Stimulated activated CD8-positive, alpha-beta memory T cell treated with anti-CD3 and anti-CD28 coated beads, Interleukin-15, amount 100 ng/mL, for 24 hours (primary cell): ENCODE data around the gene CCDC146.
"Not testable (repeated sequence)": the region's sequence is repeated elsewhere in the genome, so short reads cannot be mapped to it uniquely, and the experiment has no call there.

Experiments used
- DNase-seq: peaks from one replicate; pipeline ENCODE4 v3.0.0-alpha.2; 2020; ENCODE audit warnings: low read depth

The CCDC146 gene

GRCh38 chr7:77327932-77328628 lies 205.7 kb downstream of the CCDC146 start:
- DNase-seq = no peak

DNA sequence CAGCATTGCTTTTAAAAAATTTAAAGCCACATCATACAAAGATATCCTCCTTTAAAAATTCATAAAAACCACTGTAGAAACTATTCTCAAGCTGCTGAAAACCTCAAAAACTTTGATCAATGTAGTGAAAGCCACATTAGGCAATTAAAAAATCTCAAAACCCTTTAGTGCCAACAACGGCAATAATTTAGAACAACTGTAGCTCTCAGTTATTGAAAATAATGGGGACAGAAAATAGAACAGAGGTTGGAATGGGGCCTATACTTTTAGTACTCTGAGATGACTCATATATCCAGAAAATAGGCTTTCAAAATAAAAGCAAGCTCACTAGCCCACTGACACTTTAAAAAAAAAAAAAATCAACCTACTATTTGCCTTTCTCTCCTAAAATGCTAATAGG lies 206.3 kb downstream of the CCDC146 start:
- DNase-seq = no peak

GRCh38 chr7:77329466-77330168 lies 207.2 kb downstream of the CCDC146 start:
- DNase-seq = no peak

- DNase-seq = no peak
These were observed 207.9 kb downstream of the CCDC146 start for GRCh38 chr7:77330169-77330882.

DNA sequence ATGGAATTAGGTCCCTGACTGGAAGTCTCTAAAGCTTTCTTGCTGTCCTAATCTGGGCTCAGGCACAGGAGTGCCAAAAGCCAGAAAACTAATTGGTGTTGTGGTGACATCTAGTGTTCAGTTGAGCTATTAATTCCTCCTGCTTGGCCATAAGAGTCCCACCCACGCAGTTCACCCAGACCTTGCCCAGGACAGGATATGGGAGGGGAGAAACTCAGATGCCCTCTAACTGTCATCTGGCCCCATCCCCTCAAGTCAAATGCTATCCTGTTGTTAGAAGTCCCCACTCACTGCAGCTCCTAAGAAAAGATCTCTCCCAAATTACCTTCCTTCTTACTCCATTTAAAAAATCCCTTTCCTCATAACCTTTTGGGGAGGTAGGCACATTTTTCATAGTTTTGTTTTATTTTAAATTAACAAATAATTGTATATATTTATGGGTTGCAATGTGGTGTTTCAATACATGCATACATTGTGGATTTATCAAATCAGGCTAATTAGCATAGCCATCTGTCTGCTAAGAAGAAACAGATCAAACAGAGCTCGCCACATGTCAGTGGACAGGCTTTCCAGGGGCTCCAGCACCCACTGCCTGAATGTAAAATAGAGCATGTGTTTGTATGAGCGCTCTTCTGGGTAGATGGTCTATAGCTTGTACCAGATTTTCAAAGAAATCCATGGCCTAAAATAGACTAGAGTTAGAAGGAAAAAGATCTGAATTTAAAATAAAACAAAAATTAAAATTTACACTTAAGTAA lies 209.7 kb downstream of the CCDC146 start:
- no peak for DNase-seq

- not testable (repeated sequence) for DNase-seq
These were observed 211.6 kb downstream of the CCDC146 start for GRCh38 chr7:77334039-77334438.

GRCh38 chr7:77335581-77335980 lies 213.2 kb downstream of the CCDC146 start:
- no peak for DNase-seq

- no peak for DNase-seq
These were observed 215.1 kb downstream of the CCDC146 start for GRCh38 chr7:77337456-77337990.

DNA sequence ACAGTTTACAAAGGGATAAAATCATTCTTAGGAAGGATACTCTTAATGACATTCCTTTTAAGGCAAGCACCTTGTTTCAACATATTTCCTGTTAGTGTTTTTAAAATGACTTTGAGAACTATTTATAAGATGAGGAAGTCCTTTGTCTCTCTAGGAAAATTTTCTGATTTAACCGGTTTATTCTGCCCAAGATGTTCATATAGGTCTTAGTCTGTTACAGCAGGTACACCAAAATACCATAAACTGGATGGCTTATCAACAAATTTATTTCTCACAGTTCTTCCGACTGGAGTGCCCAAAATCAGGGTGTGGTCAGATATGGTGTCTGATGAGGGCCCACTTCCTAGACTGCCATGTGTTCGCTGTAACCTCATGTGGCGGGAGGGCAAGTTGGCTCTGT lies 215.8 kb downstream of the CCDC146 start:
- DNase-seq = no peak

DNA sequence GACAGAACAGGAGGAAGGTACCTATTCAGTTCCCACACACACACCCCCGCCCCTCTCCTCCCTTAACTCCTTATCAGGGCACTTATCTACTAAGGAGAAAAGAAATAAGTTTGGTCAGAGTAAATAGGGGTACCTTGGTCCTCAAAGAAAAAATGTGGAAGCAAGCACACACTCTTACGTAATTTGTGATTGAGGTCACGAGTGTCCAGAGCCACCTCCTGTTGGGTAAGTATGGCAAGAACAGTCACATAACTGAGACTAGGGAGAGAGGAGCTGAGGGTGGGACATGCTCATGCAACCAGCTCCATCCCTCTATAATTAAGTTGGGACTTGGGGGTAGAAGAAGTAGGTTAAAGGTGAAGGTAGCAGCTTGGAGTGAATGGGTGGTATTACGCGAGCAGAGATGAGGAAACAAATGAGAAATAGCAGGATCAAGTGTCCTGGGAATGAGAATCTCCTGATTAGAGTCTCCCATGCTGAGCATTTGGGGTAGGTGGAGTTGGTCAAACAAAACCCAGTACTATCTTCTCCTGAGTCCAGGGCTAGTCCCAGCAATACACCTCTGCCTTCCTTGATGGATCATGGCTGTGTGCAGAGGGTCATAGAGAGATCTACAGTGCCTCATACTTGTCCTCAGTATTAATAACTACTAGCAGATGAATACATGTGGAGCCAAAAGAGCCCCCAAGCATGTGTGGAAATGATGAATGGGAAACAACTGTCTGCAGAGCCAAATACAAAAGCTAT lies 216.6 kb downstream of the CCDC146 start:
- DNase-seq = no peak

DNA sequence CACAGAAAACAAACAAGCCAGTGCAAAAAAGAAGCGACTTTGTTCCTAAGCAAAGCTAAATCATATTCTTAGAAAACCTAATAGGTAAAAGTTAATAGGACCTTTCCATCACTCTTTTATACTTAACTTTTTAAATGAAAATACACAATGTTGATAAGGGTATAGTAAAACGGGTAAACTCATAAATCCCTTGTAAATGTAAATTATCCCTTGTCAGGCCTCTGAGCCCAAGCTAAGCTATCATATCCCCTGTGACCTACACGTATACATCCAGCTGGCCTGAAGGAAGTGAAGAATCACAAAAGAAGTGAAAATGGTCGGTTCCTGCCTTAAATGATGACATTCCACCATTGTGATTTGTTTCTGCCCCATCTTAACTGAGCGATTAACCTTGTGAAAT lies 217.3 kb downstream of the CCDC146 start:
- DNase-seq = no peak
